Neural cell (in vitro differentiated cells): ENCODE results near the gene RAB3D.

Experiments
- CTCF ChIP-seq: fragments of 450-650 bp; IDR thresholded peaks from 2 replicates; pipeline ENCODE4 v1.5.1; 2014; ENCODE audit warnings: antibody characterized with exemption, mild to moderate bottlenecking, moderate library complexity; ENCODE audit not compliant: poor library complexity, severe bottlenecking
- EP300 ChIP-seq: fragments of 450-650 bp; conservative IDR thresholded peaks from 2 replicates; pipeline ENCODE4 v1.6.1; 2014; ENCODE audit warnings: antibody characterized with exemption, mild to moderate bottlenecking, moderate library complexity; ENCODE audit not compliant: poor library complexity, severe bottlenecking
- MXI1 ChIP-seq: fragments of 450-650 bp; conservative IDR thresholded peaks from 2 replicates; pipeline ENCODE4 v1.6.1; 2014; ENCODE audit warnings: antibody characterized with exemption, mild to moderate bottlenecking; ENCODE audit not compliant: poor library complexity, severe bottlenecking
- RAD21 ChIP-seq: fragments of 450-650 bp; conservative IDR thresholded peaks from 2 replicates; pipeline ENCODE4 v1.6.1; 2014; ENCODE audit warnings: antibody characterized with exemption, mild to moderate bottlenecking, moderate library complexity
- SMC3 ChIP-seq: fragments of 450-650 bp; conservative IDR thresholded peaks from 2 replicates; pipeline ENCODE4 v1.6.1; 2014; ENCODE audit warnings: antibody characterized with exemption, mild to moderate bottlenecking, moderate library complexity; ENCODE audit not compliant: poor library complexity
- TAF1 ChIP-seq: IDR thresholded peaks from 2 replicates; pipeline ENCODE4 v1.6.1; 2012; ENCODE audit warnings: low read depth

DNA sequence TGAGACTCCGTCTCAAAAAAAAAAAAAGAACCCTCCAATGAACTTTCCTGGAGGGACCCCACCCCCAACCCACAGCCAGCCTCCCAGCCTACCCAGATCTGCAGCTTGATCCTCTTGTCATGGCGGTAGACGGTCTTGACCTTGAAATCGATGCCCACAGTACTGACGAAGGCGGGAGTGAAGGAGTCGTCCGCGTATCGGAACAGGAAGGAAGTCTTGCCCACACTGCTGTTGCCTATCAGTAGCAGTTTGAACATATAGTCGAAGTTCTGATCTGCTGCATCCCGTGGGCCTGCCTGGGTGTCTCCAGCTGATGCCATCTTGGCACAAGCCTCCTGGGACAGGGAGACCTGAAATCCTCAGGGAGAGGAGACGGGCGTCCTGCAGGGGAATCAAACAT, 2.4 kb downstream of the RAB3D start:
- TF ChIP-seq CTCF (no peak), MXI1 (no peak), EP300 (no peak), RAD21 (no peak), TAF1 (no peak), SMC3 (no peak)
